ENCODE measurements around the gene MGA.
A peak's percentile ranks its signal among the peaks of the same experiment; 100 is the strongest.

The MGA gene

GRCh38 chr15:41775651-41776050 lies 115.4 kb downstream of the MGA start:
- no peak overlapping the region for H2BK120ac ChIP-seq (ENCODE audit: low read depth, low read length)
- no peak overlapping the region for H2BK12ac ChIP-seq (ENCODE audit: low read length)
- H3K23ac ChIP-seq (ENCODE audit: low read depth, low read length, poor library complexity): no peak overlapping the region
- H3K14ac ChIP-seq (ENCODE audit: low read length): no peak overlapping the region
- H3K4me3 ChIP-seq (ENCODE audit: low read length in 2 of 2): peak overlapping the region in 1 of 2 donors; percentile 76
- H2AFZ ChIP-seq (ENCODE audit: low read length): peak overlapping the region; percentile 96
- no peaks in the 10 kb centered on the region for H3K27me3 ChIP-seq (ENCODE audit: control insufficient read depth in 3 of 3, insufficient read depth in 3 of 3, low read depth in 1 of 3, low read length in 3 of 3)
- no peak overlapping the region for H2BK15ac ChIP-seq (ENCODE audit: low read length)
- no peak overlapping the region for H4K8ac ChIP-seq (ENCODE audit: low read depth, low read length)
- no peak overlapping the region for H3K18ac ChIP-seq (ENCODE audit: low read length)
- DNase-seq (ENCODE audit: low spot score): no peak
- no CpG with 5 or more reads among the region's 2 CpGs for WGBS, 2 donors (ENCODE audit: extremely low coverage in 2 of 2, insufficient read length in 2 of 2, insufficient replicate concordance in 1 of 2)
- no peak overlapping the region for H2AK5ac ChIP-seq (ENCODE audit: low read depth, low read length)
- H3K36me3 ChIP-seq (replicated peaks in 1 of 2; ENCODE audit: control insufficient read depth in 2 of 2, insufficient read depth in 2 of 2, low read length in 2 of 2): peaks cover 0 to 5% of the 10 kb centered on the region in 2 donors
- H3K9me3 ChIP-seq (replicated peaks in 1 of 2; ENCODE audit: control insufficient read depth in 2 of 2, insufficient read depth in 1 of 2, low read depth in 1 of 2, low read length in 2 of 2): no peaks in the 10 kb centered on the region
- no peaks in the 10 kb centered on the region for H3K79me1 ChIP-seq (ENCODE audit: low read depth, low read length)
- H3K4me1 ChIP-seq (ENCODE audit: control insufficient read depth in 2 of 2, insufficient read depth in 1 of 2, low read depth in 1 of 2, low read length in 2 of 2): peaks cover 13 to 19% of the 10 kb centered on the region in 2 donors
- no peak overlapping the region for H3K27ac ChIP-seq (replicated peaks; ENCODE audit: low read length)
- no peak overlapping the region for H3K9ac ChIP-seq (ENCODE audit: low read depth, low read length, poor library complexity)
- H4K91ac ChIP-seq (ENCODE audit: low read depth, low read length, poor library complexity): no peak overlapping the region
- peak overlapping the region; percentile 77 for H3K4me2 ChIP-seq (ENCODE audit: insufficient read depth, low read length, poor library complexity, severe bottlenecking)
- H2BK5ac ChIP-seq (ENCODE audit: low read length): no peak overlapping the region
- no peak overlapping the region for H3K4ac ChIP-seq (ENCODE audit: low read length)

GRCh38 chr15:41777421-41777973 lies 117.3 kb downstream of the MGA start:
- Histone ChIP-seq H3K27ac (replicated peaks; ENCODE audit: low read length) (no peak overlapping the region), H3K9ac (ENCODE audit: low read depth, low read length, poor library complexity) (no peak overlapping the region), H3K14ac (ENCODE audit: low read length) (no peak overlapping the region), H2AFZ (ENCODE audit: low read length) (no peak overlapping the region), H3K27me3 (ENCODE audit: control insufficient read depth in 3 of 3, insufficient read depth in 3 of 3, low read depth in 1 of 3, low read length in 3 of 3) (no peaks in the 10 kb centered on the region), H3K4ac (ENCODE audit: low read length) (no peak overlapping the region), H2BK120ac (ENCODE audit: low read depth, low read length) (no peak overlapping the region), H3K9me3 (replicated peaks in 1 of 2; ENCODE audit: control insufficient read depth in 2 of 2, insufficient read depth in 1 of 2, low read depth in 1 of 2, low read length in 2 of 2) (no peaks in the 10 kb centered on the region), H2AK5ac (ENCODE audit: low read depth, low read length) (no peak overlapping the region), H3K18ac (ENCODE audit: low read length) (no peak overlapping the region), H2BK15ac (ENCODE audit: low read length) (no peak overlapping the region), H4K8ac (ENCODE audit: low read depth, low read length) (no peak overlapping the region), H3K23ac (ENCODE audit: low read depth, low read length, poor library complexity) (no peak overlapping the region), H4K91ac (ENCODE audit: low read depth, low read length, poor library complexity) (no peak overlapping the region), H3K4me2 (ENCODE audit: insufficient read depth, low read length, poor library complexity, severe bottlenecking) (no peak overlapping the region), H2BK12ac (ENCODE audit: low read length) (no peak overlapping the region), H3K36me3 (replicated peaks in 1 of 2; ENCODE audit: control insufficient read depth in 2 of 2, insufficient read depth in 2 of 2, low read length in 2 of 2) (no peaks in the 10 kb centered on the region), H3K4me1 (ENCODE audit: control insufficient read depth in 2 of 2, insufficient read depth in 1 of 2, low read depth in 1 of 2, low read length in 2 of 2) (peaks cover 13 to 19% of the 10 kb centered on the region in 2 donors), H3K79me1 (ENCODE audit: low read depth, low read length) (no peaks in the 10 kb centered on the region), H2BK5ac (ENCODE audit: low read length) (no peak overlapping the region), H3K4me3 (ENCODE audit: low read length in 2 of 2) (no peak overlapping the region)
- WGBS, 2 donors (ENCODE audit: extremely low coverage in 2 of 2, insufficient read length in 2 of 2, insufficient replicate concordance in 1 of 2): no CpG with 5 or more reads among the region's 1 CpG
- DNase-seq (ENCODE audit: low spot score): no peak

- Histone ChIP-seq H2AK5ac (ENCODE audit: low read depth, low read length) (no peak overlapping the region), H2BK12ac (ENCODE audit: low read length) (no peak overlapping the region), H3K9me3 (replicated peaks in 1 of 2; ENCODE audit: control insufficient read depth in 2 of 2, insufficient read depth in 1 of 2, low read depth in 1 of 2, low read length in 2 of 2) (no peaks in the 10 kb centered on the region), H3K9ac (ENCODE audit: low read depth, low read length, poor library complexity) (no peak overlapping the region), H3K4me3 (ENCODE audit: low read length in 2 of 2) (no peak overlapping the region), H3K4me1 (ENCODE audit: control insufficient read depth in 2 of 2, insufficient read depth in 1 of 2, low read depth in 1 of 2, low read length in 2 of 2) (peaks cover 13 to 17% of the 10 kb centered on the region in 2 donors), H3K27ac (replicated peaks; ENCODE audit: low read length) (no peak overlapping the region), H4K8ac (ENCODE audit: low read depth, low read length) (no peak overlapping the region), H3K18ac (ENCODE audit: low read length) (no peak overlapping the region), H4K91ac (ENCODE audit: low read depth, low read length, poor library complexity) (no peak overlapping the region), H3K14ac (ENCODE audit: low read length) (no peak overlapping the region), H2AFZ (ENCODE audit: low read length) (no peak overlapping the region), H3K23ac (ENCODE audit: low read depth, low read length, poor library complexity) (no peak overlapping the region), H3K27me3 (ENCODE audit: control insufficient read depth in 3 of 3, insufficient read depth in 3 of 3, low read depth in 1 of 3, low read length in 3 of 3) (no peaks in the 10 kb centered on the region), H2BK5ac (ENCODE audit: low read length) (no peak overlapping the region), H3K4me2 (ENCODE audit: insufficient read depth, low read length, poor library complexity, severe bottlenecking) (no peak overlapping the region), H3K79me1 (ENCODE audit: low read depth, low read length) (no peaks in the 10 kb centered on the region), H2BK15ac (ENCODE audit: low read length) (no peak overlapping the region), H3K4ac (ENCODE audit: low read length) (no peak overlapping the region), H3K36me3 (replicated peaks in 1 of 2; ENCODE audit: control insufficient read depth in 2 of 2, insufficient read depth in 2 of 2, low read length in 2 of 2) (no peaks in the 10 kb centered on the region), H2BK120ac (ENCODE audit: low read depth, low read length) (no peak overlapping the region)
- no peak for DNase-seq (ENCODE audit: low spot score)
- no CpG with 5 or more reads among the region's 1 CpG for WGBS, 2 donors (ENCODE audit: extremely low coverage in 2 of 2, insufficient read length in 2 of 2, insufficient replicate concordance in 1 of 2)
These were observed 118.3 kb downstream of the MGA start for GRCh38 chr15:41778521-41778920.

- Histone ChIP-seq H3K4me2 (ENCODE audit: insufficient read depth, low read length, poor library complexity, severe bottlenecking) (no peak overlapping the region), H3K23ac (ENCODE audit: low read depth, low read length, poor library complexity) (no peak overlapping the region), H2BK120ac (ENCODE audit: low read depth, low read length) (no peak overlapping the region), H2BK15ac (ENCODE audit: low read length) (no peak overlapping the region), H3K79me1 (ENCODE audit: low read depth, low read length) (no peaks in the 10 kb centered on the region), H4K8ac (ENCODE audit: low read depth, low read length) (no peak overlapping the region), H3K36me3 (replicated peaks in 1 of 2; ENCODE audit: control insufficient read depth in 2 of 2, insufficient read depth in 2 of 2, low read length in 2 of 2) (no peaks in the 10 kb centered on the region), H3K9me3 (replicated peaks in 1 of 2; ENCODE audit: control insufficient read depth in 2 of 2, insufficient read depth in 1 of 2, low read depth in 1 of 2, low read length in 2 of 2) (no peaks in the 10 kb centered on the region), H3K4me1 (ENCODE audit: control insufficient read depth in 2 of 2, insufficient read depth in 1 of 2, low read depth in 1 of 2, low read length in 2 of 2) (peaks cover 13 to 17% of the 10 kb centered on the region in 2 donors), H3K4ac (ENCODE audit: low read length) (no peak overlapping the region), H2AFZ (ENCODE audit: low read length) (no peak overlapping the region), H3K4me3 (ENCODE audit: low read length in 2 of 2) (no peak overlapping the region), H2BK5ac (ENCODE audit: low read length) (no peak overlapping the region), H3K18ac (ENCODE audit: low read length) (no peak overlapping the region), H3K14ac (ENCODE audit: low read length) (no peak overlapping the region), H3K27me3 (ENCODE audit: control insufficient read depth in 3 of 3, insufficient read depth in 3 of 3, low read depth in 1 of 3, low read length in 3 of 3) (no peaks in the 10 kb centered on the region), H2BK12ac (ENCODE audit: low read length) (no peak overlapping the region), H3K27ac (replicated peaks; ENCODE audit: low read length) (no peak overlapping the region), H2AK5ac (ENCODE audit: low read depth, low read length) (no peak overlapping the region), H3K9ac (ENCODE audit: low read depth, low read length, poor library complexity) (no peak overlapping the region), H4K91ac (ENCODE audit: low read depth, low read length, poor library complexity) (no peak overlapping the region)
- no peak for DNase-seq (ENCODE audit: low spot score)
- no CpG with 5 or more reads among the region's 4 CpGs for WGBS, 2 donors (ENCODE audit: extremely low coverage in 2 of 2, insufficient read length in 2 of 2, insufficient replicate concordance in 1 of 2)
These were observed 119.5 kb downstream of the MGA start for GRCh38 chr15:41779662-41780157.

Data from neuronal stem cell (in vitro differentiated cells).